Nephron (organoid): Measurements from ENCODE around the gene CSH2.
"Not testable (repeated sequence)": the region's sequence is repeated elsewhere in the genome, so short reads cannot be mapped to it uniquely, and the experiment has no call there.

Experiments
- H3K27ac Mint-ChIP-seq, 3 experiments: 2 replicates each; pipeline ENCODE4 v1.8.0; 2020; ENCODE audit warnings: mixed read lengths in 3 of 3, mild to moderate bottlenecking in 2 of 3, moderate library complexity in 1 of 3
- H3K27me3 Mint-ChIP-seq: 2 replicates; pipeline ENCODE4 v1.8.0; 2021; ENCODE audit warnings: low read depth, mild to moderate bottlenecking, moderate library complexity, mixed read lengths
- H3K36me3 Mint-ChIP-seq: 2 replicates; pipeline ENCODE4 v1.8.0; 2020; ENCODE audit warnings: low read depth, mixed read lengths
- H3K4me1 Mint-ChIP-seq: 2 replicates; pipeline ENCODE4 v1.8.0; 2020; ENCODE audit warnings: mixed read lengths
- H3K4me3 Mint-ChIP-seq, 3 experiments: 2 replicates each; pipeline ENCODE4 v1.8.0; 2020; ENCODE audit warnings: mild to moderate bottlenecking in 3 of 3, mixed read lengths in 3 of 3, moderate library complexity in 2 of 3
- H3K9me3 Mint-ChIP-seq: 2 replicates; pipeline ENCODE4 v1.8.0; 2020; ENCODE audit warnings: mixed read lengths
- CTCF ChIP-seq, 3 experiments: fragments of 200-600 bp; sonication (generic); IDR thresholded peaks; one replicate each; pipeline ENCODE4 v1.5.0; 2021; ENCODE audit warnings: antibody characterized with exemption in 3 of 3; ENCODE audit not compliant: unreplicated experiment in 3 of 3

CSH2 gene

GRCh38 chr17:63873577-63873976, at the start of gene CSH2:
TSS of gene CSH2 (minus strand) at chr17:63873677. CDS start at chr17:63873614, 63 bp downstream.
- H3K9me3 Mint-ChIP-seq, H3K4me3 Mint-ChIP-seq, H3K27ac Mint-ChIP-seq, H3K4me1 Mint-ChIP-seq, H3K36me3 Mint-ChIP-seq: not testable (repeated sequence)
- peaks cover 12% of the 10 kb centered on the region for H3K27me3 Mint-ChIP-seq

DNA sequence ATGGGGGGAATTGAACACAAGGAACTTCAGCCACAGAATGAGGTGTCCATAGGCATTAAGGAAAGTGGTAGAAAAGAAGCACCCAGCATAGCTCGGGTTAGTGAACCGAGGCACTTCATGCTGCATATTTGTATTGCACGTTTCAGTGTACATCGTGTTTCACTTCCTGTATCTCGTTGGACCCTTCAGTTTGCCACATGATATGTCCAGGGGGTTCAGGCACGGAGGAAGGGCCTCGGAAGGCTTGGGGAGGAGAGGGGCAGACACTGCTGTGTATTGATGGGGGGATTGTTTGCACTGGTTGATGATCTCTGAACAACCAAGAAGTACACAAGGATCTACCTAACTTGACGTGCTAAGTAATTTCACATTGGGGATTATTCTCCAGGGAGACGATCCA, 48.9 kb upstream of the CSH2 start:
- H3K27ac Mint-ChIP-seq, H3K9me3 Mint-ChIP-seq, H3K4me3 Mint-ChIP-seq, H3K27me3 Mint-ChIP-seq, H3K36me3 Mint-ChIP-seq, H3K4me1 Mint-ChIP-seq: not testable (repeated sequence)

GRCh38 chr17:63920779-63921178, 47.3 kb upstream of the CSH2 start:
- H3K4me1 Mint-ChIP-seq, H3K27ac Mint-ChIP-seq, H3K36me3 Mint-ChIP-seq, H3K4me3 Mint-ChIP-seq, H3K9me3 Mint-ChIP-seq: not testable (repeated sequence)
- H3K27me3 Mint-ChIP-seq: peaks cover 13% of the 10 kb centered on the region

DNA sequence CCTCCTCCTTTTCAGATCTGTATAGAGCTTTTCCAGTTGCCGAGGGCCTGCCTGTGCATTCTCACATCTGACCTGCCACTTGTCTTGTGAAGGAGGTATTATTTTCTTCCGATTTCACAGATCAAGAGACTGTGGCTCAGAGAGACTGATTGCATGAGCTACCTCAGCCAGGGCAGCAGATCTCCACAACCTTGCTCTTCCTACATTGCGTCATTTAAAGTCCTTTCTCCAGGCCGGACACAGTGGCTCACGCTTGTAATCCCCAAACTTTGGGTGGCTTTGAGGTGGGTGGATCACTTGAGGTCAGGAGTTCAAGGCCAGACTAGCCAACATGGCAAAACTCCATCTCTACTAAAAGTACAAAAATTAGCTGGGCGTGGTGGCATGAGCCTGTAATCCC, 46.6 kb upstream of the CSH2 start:
- H3K4me3 Mint-ChIP-seq, H3K27ac Mint-ChIP-seq, H3K36me3 Mint-ChIP-seq, H3K9me3 Mint-ChIP-seq, H3K4me1 Mint-ChIP-seq: not testable (repeated sequence)
- peaks cover 13% of the 10 kb centered on the region for H3K27me3 Mint-ChIP-seq

DNA sequence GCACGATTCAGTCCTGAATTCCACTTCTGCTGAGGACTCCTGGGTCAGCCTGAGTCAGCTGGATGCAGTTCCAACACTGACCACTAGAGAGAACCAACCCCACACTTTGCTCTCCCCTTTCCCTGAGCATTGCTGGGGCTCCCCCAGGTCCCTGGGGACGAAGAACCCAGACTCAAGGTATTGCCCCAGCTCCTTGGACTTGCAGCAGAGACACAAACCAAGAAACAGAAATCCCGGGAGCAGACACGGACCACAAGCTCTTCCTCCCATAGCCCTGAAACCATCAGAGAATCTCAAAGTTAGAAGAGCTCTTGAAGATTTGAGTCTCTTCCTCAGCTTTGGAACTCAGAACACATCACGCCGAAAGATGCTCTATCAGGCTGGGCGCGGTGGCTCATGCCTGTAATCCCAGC, 45.8 kb upstream of the CSH2 start:
- Mint-ChIP-seq H3K4me1 (peaks cover 5% of the 10 kb centered on the region), H3K27ac (no peak overlapping the region), H3K4me3 (no peak overlapping the region), H3K36me3 (no peaks in the 10 kb centered on the region), H3K9me3 (no peaks in the 10 kb centered on the region), H3K27me3 (peaks cover 13% of the 10 kb centered on the region)
- peak; percentile 84 to 91 (median 85) for TF ChIP-seq CTCF (IDR thresholded peaks at IDR 0.05; ENCODE audit: unreplicated experiment in 3 of 3)

GRCh38 chr17:63918789-63919305, 45.4 kb upstream of the CSH2 start, which contains the start of gene GH1:
TSS of gene GH1 (minus strand) at chr17:63918839. CDS start at chr17:63918776, 63 bp downstream.
- H3K4me1 Mint-ChIP-seq, H3K4me3 Mint-ChIP-seq, H3K36me3 Mint-ChIP-seq, H3K27ac Mint-ChIP-seq, H3K9me3 Mint-ChIP-seq: not testable (repeated sequence)
- peaks cover 13% of the 10 kb centered on the region for H3K27me3 Mint-ChIP-seq

DNA sequence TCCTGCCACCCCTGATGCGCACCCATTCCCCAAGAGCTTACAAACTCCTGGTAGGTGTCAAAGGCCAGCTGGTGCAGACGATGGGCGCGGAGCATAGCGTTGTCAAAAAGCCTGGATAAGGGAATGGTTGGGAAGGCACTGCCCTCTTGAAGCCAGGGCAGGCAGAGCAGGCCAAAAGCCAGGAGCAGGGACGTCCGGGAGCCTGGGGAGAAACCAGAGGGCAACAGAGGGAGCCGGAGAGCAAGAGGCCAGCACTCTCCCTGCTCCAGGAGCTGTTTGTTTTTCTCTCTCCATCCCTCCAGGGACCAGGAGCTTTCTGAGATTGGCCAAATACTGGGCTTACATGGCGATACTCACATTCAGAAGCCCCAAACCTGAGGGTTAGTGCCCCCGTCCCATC, 44.8 kb upstream of the CSH2 start:
- H3K27me3 Mint-ChIP-seq: peaks cover 13% of the 10 kb centered on the region
- H3K4me3 Mint-ChIP-seq: no peak overlapping the region
- H3K27ac Mint-ChIP-seq: no peak overlapping the region
- peaks cover 5% of the 10 kb centered on the region for H3K4me1 Mint-ChIP-seq
- no peaks in the 10 kb centered on the region for H3K9me3 Mint-ChIP-seq
- no peak for TF ChIP-seq CTCF (IDR thresholded peaks at IDR 0.05; ENCODE audit: unreplicated experiment in 3 of 3)
- no peaks in the 10 kb centered on the region for H3K36me3 Mint-ChIP-seq

DNA sequence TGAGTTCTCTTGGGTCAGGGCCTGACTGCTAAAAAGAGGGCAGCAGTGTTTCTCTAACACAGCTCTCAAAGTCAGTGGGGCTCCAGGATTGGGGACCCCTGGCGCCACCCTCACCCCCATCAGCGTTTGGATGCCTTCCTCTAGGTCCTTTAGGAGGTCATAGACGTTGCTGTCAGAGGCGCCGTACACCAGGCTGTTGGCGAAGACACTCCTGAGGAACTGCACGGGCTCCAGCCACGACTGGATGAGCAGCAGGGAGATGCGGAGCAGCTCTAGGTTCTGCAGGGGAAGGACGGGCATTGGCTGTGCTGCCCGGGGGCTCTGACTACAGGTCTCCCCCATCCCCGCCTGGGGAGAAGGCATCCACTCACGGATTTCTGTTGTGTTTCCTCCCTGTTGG, 44.2 kb upstream of the CSH2 start:
- Mint-ChIP-seq H3K27ac (no peak overlapping the region), H3K9me3 (no peaks in the 10 kb centered on the region), H3K27me3 (peaks cover 13% of the 10 kb centered on the region), H3K4me1 (peaks cover 5% of the 10 kb centered on the region), H3K36me3 (no peaks in the 10 kb centered on the region), H3K4me3 (no peak overlapping the region)
- no peak for TF ChIP-seq CTCF (IDR thresholded peaks at IDR 0.05; ENCODE audit: unreplicated experiment in 3 of 3)

DNA sequence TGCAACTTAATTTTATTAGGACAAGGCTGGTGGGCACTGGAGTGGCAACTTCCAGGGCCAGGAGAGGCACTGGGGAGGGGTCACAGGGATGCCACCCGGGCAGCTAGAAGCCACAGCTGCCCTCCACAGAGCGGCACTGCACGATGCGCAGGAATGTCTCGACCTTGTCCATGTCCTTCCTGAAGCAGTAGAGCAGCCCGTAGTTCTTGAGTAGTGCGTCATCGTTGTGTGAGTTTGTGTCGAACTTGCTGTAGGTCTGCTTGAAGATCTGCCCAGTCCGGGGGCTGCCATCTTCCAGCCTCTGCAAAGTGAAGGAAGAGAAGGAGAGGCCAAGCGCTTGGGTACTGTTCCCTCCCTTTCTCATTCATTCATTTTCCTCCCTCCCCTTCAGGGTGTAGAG, 43.7 kb upstream of the CSH2 start:
- H3K9me3 Mint-ChIP-seq, H3K36me3 Mint-ChIP-seq, H3K4me3 Mint-ChIP-seq, H3K27ac Mint-ChIP-seq, H3K4me1 Mint-ChIP-seq: not testable (repeated sequence)
- peaks cover 13% of the 10 kb centered on the region for H3K27me3 Mint-ChIP-seq
